Testis (tissue), 2 donors: Measurements from ENCODE around the gene MAOA.
"Not testable (repeated sequence)": the region's sequence is repeated elsewhere in the genome, so short reads cannot be mapped to it uniquely, and the experiment has no call there.

ENCODE experiments used
- POLR2A ChIP-seq: fragments of 450-650 bp; IDR thresholded peaks from one replicate; pipeline ENCODE4 v1.6.1; 2017; ENCODE audit warnings: antibody characterized with exemption, mild to moderate bottlenecking, moderate library complexity
- TF ChIP-seq, protein P1 (sequence below), 3 experiments: fragments of 450-650 bp in 2 of 3; fragments of 200-600 bp in 1 of 3; sonication (generic) in 1 of 3; IDR thresholded peaks; one replicate each; pipeline ENCODE4 v1.5.1; 2016 to 2019; ENCODE audit warnings: antibody characterized with exemption in 3 of 3, mild to moderate bottlenecking in 2 of 3, moderate library complexity in 1 of 3

DNA sequence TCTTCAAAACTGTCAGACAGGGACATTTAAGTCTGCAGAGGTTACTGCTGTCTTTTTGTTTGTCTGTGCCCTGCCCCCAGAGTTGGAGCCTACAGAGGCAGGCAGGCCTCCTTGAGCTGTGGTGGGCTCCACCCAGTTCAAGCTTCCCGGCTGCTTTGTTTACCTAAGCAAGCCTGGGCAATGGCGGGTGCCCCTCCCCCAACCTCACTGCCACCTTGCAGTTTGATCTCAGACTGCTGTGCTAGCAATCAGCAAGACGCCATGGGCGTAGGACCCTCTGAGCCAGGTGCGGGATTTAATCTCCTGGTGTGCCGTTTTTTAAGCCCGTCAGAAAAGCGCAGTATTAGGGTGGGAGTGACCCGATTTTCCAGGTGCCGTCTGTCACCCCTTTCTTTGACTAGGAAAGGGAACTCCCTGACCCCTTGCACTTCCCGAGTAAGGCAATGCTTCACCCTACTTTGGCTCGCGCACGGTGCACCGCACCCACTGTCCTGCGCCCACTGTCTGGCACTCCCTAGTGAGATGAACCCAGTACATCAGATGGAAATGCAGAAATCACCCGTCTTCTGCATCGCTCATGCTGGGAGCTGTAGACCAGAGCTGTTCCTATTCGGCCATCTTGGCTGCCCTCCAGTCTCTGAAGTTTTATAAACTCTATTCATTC lies 20.0 kb downstream of the MAOA start:
- TF ChIP-seq, protein P1, sequence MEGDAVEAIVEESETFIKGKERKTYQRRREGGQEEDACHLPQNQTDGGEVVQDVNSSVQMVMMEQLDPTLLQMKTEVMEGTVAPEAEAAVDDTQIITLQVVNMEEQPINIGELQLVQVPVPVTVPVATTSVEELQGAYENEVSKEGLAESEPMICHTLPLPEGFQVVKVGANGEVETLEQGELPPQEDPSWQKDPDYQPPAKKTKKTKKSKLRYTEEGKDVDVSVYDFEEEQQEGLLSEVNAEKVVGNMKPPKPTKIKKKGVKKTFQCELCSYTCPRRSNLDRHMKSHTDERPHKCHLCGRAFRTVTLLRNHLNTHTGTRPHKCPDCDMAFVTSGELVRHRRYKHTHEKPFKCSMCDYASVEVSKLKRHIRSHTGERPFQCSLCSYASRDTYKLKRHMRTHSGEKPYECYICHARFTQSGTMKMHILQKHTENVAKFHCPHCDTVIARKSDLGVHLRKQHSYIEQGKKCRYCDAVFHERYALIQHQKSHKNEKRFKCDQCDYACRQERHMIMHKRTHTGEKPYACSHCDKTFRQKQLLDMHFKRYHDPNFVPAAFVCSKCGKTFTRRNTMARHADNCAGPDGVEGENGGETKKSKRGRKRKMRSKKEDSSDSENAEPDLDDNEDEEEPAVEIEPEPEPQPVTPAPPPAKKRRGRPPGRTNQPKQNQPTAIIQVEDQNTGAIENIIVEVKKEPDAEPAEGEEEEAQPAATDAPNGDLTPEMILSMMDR (IDR thresholded peaks at IDR 0.05), result not testable (repeated sequence)
- TF ChIP-seq POLR2A, result not testable (repeated sequence)
